ENCODE results near the gene HSPA1B. TPM values are rescaled to one million over a fixed set of nuclear protein-coding genes. Genes with fewer than 3 reads are reported as not detected.
"Not testable (repeated sequence)": the region's sequence is repeated elsewhere in the genome, so short reads cannot be mapped to it uniquely, and the experiment has no call there.

Gene HSPA1B
- total and polyA plus RNA-seq, 2 donors (not counting 1 experiment from before 2014, with no cell fraction given), result 35.5 to 115 TPM

DNA sequence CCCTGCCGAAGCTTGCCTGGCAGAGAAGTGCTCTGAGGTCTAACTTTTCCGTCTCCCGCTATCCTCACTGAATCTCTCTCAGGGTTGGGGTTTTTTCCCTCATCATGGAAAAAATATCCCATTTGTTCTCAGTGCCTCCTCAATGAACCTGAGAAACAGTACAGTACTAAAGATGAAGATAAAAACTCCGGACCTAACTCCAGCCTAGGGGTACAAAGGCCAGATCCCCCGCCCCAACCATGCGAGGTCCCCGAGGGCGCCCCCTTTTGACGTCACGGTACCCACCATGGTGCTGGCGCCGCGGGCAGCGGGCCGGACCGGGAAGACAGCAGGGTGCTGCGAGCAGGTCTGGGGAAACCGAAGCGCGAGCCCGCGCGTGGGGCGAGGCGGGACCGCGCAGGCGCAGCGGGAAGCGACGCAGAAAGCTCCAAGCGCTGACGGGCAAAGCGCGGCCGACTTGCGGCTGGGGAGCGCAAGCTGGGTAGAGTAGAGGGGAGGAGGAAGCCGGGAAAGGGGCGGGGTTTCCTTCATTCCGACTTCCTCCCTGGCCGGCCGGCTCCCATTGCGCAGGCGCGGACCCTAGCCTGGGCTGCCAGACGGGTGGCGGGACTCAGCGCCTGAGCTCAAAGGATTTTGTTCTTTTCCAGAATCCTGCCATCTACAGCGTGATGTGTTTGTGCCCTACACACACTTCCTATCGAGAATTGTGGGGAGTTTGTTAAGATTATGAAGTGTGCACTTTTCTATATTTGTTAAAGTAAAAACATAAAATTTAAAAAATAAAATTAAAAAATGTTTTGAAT, 20.9 kb upstream of the HSPA1B start, which contains the start of gene LSM2:
TSS of gene LSM2 (minus strand) at position 497 of the 803 bp plus-strand sequence. CDS start at position 288, 209 bp downstream.
- no peaks in the 10 kb centered on the region for H3K9me3 ChIP-seq (ENCODE audit: control insufficient read depth, insufficient read depth, low read depth, low read length)
- no peaks in the 10 kb centered on the region for H3K36me3 ChIP-seq (ENCODE audit: control insufficient read depth, insufficient read depth, low read length)
- no peaks in the 10 kb centered on the region for H3K27me3 ChIP-seq (ENCODE audit: control insufficient read depth, insufficient read depth, low read length)
- H2AFZ ChIP-seq (ENCODE audit: low read length), result peak within 1 kb of the TSS; percentile 73
- H3K79me2 ChIP-seq (ENCODE audit: control insufficient read depth, insufficient read depth, low read length), result peaks cover 8% of the 10 kb centered on the region
- no peaks in the 10 kb centered on the region for H3K4me1 ChIP-seq (ENCODE audit: control insufficient read depth, extremely low read depth, insufficient read depth, low read length)
- peak within 1 kb of the TSS; percentile 90 for H3K27ac ChIP-seq (ENCODE audit: insufficient read depth, low read length)
- peak; percentile 94 to 96 for DNase-seq (ENCODE audit: low read depth in 2 of 2)
- no peaks in the 10 kb centered on the region for H4K20me1 ChIP-seq (ENCODE audit: control insufficient read depth, extremely low read depth, insufficient read depth, low read length)
- peak within 1 kb of the TSS; percentile 85 for H3K9ac ChIP-seq (ENCODE audit: insufficient read depth, low read length)
- H3K4me3 ChIP-seq (replicated peaks in 1 of 4; ENCODE audit: control extremely low read depth in 1 of 4, insufficient read depth in 1 of 4, low read depth in 3 of 4, low read length in 4 of 4), result peak within 1 kb of the TSS; percentile 73 to 84 (median 78)
- H3K4me2 ChIP-seq (ENCODE audit: extremely low read depth, insufficient read depth, low read length), result peak within 1 kb of the TSS; percentile 94
- TF ChIP-seq, protein P1, sequence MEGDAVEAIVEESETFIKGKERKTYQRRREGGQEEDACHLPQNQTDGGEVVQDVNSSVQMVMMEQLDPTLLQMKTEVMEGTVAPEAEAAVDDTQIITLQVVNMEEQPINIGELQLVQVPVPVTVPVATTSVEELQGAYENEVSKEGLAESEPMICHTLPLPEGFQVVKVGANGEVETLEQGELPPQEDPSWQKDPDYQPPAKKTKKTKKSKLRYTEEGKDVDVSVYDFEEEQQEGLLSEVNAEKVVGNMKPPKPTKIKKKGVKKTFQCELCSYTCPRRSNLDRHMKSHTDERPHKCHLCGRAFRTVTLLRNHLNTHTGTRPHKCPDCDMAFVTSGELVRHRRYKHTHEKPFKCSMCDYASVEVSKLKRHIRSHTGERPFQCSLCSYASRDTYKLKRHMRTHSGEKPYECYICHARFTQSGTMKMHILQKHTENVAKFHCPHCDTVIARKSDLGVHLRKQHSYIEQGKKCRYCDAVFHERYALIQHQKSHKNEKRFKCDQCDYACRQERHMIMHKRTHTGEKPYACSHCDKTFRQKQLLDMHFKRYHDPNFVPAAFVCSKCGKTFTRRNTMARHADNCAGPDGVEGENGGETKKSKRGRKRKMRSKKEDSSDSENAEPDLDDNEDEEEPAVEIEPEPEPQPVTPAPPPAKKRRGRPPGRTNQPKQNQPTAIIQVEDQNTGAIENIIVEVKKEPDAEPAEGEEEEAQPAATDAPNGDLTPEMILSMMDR (conservative IDR thresholded peaks at IDR 0.05 in 1 of 2, IDR thresholded peaks at IDR 0.05 in 1 of 2; ENCODE audit: low read depth in 1 of 2, low read length in 2 of 2), result peak in 1 of 2 donors; percentile 1
- TF ChIP-seq EZH2 (IDR thresholded peaks at IDR 0.05; ENCODE audit: low read length, missing control alignments), result no peak

DNA sequence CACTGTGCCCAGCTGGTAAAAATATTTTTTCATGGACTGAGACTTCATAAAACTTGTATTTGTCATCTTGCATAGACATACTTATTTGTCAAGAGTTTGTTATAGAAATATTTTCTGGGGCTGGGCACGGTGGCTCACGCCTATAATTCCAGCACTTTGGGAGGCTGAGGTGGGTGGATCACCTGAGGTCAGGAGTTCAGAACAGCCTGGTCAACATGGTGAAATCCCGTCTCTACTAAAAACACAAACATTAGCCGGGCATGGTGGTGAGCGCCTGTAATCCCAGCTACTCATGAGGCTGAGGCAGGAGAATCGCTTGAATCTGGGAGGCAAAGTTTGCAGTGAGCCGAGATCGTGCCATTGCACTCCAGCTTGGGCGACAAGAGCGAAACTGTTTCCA, 18.9 kb upstream of the HSPA1B start:
- not testable (repeated sequence) for H3K4me1 ChIP-seq (ENCODE audit: control insufficient read depth, extremely low read depth, insufficient read depth, low read length); H4K20me1 ChIP-seq (ENCODE audit: control insufficient read depth, extremely low read depth, insufficient read depth, low read length); H3K27ac ChIP-seq (ENCODE audit: insufficient read depth, low read length); H3K27me3 ChIP-seq (ENCODE audit: control insufficient read depth, insufficient read depth, low read length); H3K4me2 ChIP-seq (ENCODE audit: extremely low read depth, insufficient read depth, low read length); H3K79me2 ChIP-seq (ENCODE audit: control insufficient read depth, insufficient read depth, low read length); DNase-seq (ENCODE audit: low read depth in 2 of 2); H3K9me3 ChIP-seq (ENCODE audit: control insufficient read depth, insufficient read depth, low read depth, low read length); H3K36me3 ChIP-seq (ENCODE audit: control insufficient read depth, insufficient read depth, low read length); H2AFZ ChIP-seq (ENCODE audit: low read length); H3K9ac ChIP-seq (ENCODE audit: insufficient read depth, low read length); H3K4me3 ChIP-seq (replicated peaks in 1 of 4; ENCODE audit: control extremely low read depth in 1 of 4, insufficient read depth in 1 of 4, low read depth in 3 of 4, low read length in 4 of 4)

DNA sequence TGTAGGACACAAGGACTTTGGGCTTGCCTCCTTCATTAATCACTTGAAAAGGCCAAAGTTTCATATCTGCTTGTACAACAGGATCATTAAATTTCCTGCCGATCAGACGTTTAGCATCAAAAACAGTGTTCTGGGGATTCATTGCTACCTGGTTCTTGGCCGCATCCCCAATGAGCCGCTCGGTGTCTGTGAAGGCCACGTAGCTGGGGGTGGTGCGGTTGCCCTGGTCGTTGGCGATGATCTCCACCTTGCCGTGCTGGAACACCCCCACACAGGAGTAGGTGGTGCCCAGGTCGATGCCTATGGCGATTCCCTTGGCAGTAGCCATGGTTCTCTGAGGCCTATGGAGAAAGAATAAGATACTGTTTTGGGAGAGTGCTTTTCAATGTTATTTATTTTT, 15.9 kb upstream of the HSPA1B start:
- no peak overlapping the region for H3K4me3 ChIP-seq (replicated peaks in 1 of 4; ENCODE audit: control extremely low read depth in 1 of 4, insufficient read depth in 1 of 4, low read depth in 3 of 4, low read length in 4 of 4)
- H3K4me2 ChIP-seq (ENCODE audit: extremely low read depth, insufficient read depth, low read length), result no peak overlapping the region
- H4K20me1 ChIP-seq (ENCODE audit: control insufficient read depth, extremely low read depth, insufficient read depth, low read length), result no peaks in the 10 kb centered on the region
- H3K79me2 ChIP-seq (ENCODE audit: control insufficient read depth, insufficient read depth, low read length), result peaks cover 2% of the 10 kb centered on the region
- H2AFZ ChIP-seq (ENCODE audit: low read length), result no peak overlapping the region
- DNase-seq (ENCODE audit: low read depth in 2 of 2), result no peak
- no peak overlapping the region for H3K27ac ChIP-seq (ENCODE audit: insufficient read depth, low read length)
- H3K9ac ChIP-seq (ENCODE audit: insufficient read depth, low read length), result no peak overlapping the region
- TF ChIP-seq, protein P1 (conservative IDR thresholded peaks at IDR 0.05 in 1 of 2, IDR thresholded peaks at IDR 0.05 in 1 of 2; ENCODE audit: low read depth in 1 of 2, low read length in 2 of 2), result no peak
- TF ChIP-seq EZH2 (IDR thresholded peaks at IDR 0.05; ENCODE audit: low read length, missing control alignments), result no peak
- no peaks in the 10 kb centered on the region for H3K4me1 ChIP-seq (ENCODE audit: control insufficient read depth, extremely low read depth, insufficient read depth, low read length)
- H3K36me3 ChIP-seq (ENCODE audit: control insufficient read depth, insufficient read depth, low read length), result no peaks in the 10 kb centered on the region
- H3K27me3 ChIP-seq (ENCODE audit: control insufficient read depth, insufficient read depth, low read length), result no peaks in the 10 kb centered on the region
- H3K9me3 ChIP-seq (ENCODE audit: control insufficient read depth, insufficient read depth, low read depth, low read length), result no peaks in the 10 kb centered on the region

Measured in fibroblast of lung (primary cell).